Ishikawa (cell line): ENCODE results near the gene CAND1.

ENCODE experiments used
- TAF1 ChIP-seq: IDR thresholded peaks from 2 replicates; pipeline ENCODE4 v1.6.1; 2012; ENCODE audit warnings: low read depth, mild to moderate bottlenecking
- YY1 ChIP-seq: IDR thresholded peaks from 2 replicates; pipeline ENCODE4 v1.6.1; 2012; ENCODE audit warnings: low read depth

DNA sequence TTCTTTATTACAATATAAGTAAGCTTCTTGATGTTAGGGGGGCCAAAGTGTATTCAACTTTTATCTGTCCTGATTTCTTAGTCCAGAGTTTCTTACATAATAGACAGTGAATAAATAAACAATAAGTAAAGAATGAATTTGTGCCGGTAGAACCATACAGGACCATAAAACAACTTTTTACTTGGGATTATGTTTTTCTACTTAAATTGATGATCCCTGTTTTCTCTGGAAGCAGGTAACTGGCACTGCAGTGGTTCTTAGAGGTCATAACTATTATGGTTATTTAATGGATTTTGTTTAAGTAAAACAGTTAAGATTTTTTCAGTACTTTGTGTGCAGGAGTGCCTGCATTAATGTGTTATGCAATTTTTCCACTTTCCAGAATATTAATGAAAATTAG is 10.5 kb downstream of the CAND1 start:
- TF ChIP-seq YY1 (no peak), TAF1 (no peak)
